ENCODE data around the gene AOAH. TPM values are rescaled to one million over a fixed set of nuclear protein-coding genes. Genes with fewer than 3 reads are reported as not detected.

AOAH gene
- polyA plus RNA-seq, 1 donor, result 17.8 TPM

DNA sequence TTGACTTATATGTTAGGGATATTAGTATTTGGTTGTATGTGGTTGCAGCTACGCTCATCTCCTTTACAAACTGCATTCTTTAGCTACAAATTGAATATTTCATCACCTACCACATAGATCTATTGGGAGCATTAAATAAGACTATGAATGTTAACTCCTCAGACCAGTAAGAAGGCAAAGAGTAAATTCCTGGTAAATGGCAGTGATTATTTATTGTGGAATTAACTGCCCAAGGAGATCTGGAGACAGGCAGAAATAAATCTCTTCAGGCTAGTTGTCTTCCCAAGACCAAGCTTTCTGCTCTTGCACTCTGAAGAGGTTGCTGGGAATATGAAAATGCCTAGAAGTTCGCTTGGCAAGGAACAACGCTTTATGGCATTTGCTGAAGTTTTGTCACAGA lies 260.0 kb downstream of the AOAH start:
- H3K4me3 ChIP-seq (ENCODE audit: low read length), result no peak overlapping the region
- DNase-seq, result no peak
- no peaks in the 10 kb centered on the region for H3K27me3 ChIP-seq (ENCODE audit: control insufficient read depth, insufficient read depth, low read length)
- H3K36me3 ChIP-seq (ENCODE audit: control insufficient read depth, insufficient read depth, low read length), result no peaks in the 10 kb centered on the region
- no peak overlapping the region for H3K27ac ChIP-seq (ENCODE audit: low read length)
- 100% methylated on average over 1 of the region's 3 CpGs for WGBS (ENCODE audit: insufficient coverage, low lambda C conversion rate)
- no peaks in the 10 kb centered on the region for H3K9me3 ChIP-seq (ENCODE audit: control insufficient read depth, low read depth, low read length)
- H3K4me1 ChIP-seq (ENCODE audit: control insufficient read depth, insufficient read depth, low read length), result no peaks in the 10 kb centered on the region
